ENCODE data around the gene ARHGEF19. TPM values are rescaled to one million over a fixed set of nuclear protein-coding genes. Genes with fewer than 3 reads are reported as not detected.

Gene ARHGEF19
- total and polyA plus RNA-seq, 2 experiments from 2014 or later: 8.6 to 14.2 TPM

DNA sequence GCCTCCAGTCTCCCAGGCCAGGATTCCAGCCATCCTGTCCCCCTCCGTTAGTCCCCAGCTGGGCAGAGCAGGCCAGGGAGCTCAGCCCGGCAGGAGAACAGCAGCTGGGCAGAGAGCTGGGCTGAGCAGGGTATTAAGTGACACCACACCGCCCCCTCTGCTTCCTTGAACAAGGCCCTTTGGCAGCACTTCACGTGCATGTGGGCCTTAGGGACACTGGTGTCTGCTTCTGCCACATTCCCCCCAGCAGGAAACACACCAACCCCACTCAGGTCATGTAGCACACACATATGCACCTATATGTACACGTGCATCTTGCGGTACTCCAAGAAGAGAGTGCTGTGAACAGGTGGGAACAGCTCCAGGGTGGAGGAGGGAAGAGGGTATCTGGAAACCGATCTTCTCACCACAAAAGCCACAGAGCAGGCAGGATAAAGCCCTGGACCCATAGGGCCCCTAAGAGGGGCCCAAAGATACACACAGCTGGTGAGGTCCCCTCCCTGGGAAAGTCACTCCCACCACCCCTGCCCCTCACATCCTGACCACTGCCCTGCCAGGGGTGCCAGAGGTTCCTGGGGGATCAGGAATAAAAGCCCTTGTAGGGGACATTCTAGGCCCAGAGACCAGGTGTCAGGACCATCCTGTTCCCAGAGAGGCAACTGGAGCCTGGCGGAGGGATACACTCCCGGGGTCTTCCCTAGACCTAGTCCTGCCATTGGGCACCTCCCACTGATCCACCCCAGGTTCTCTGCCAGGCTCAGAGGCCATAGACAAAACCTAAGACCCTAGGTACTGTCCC, 61.1 kb downstream of the ARHGEF19 start:
- Histone ChIP-seq H3K27ac (no peak overlapping the region), H3K27me3 (replicated peaks; ENCODE audit: insufficient read depth) (no peaks in the 10 kb centered on the region), H3K79me2 (ENCODE audit: insufficient read depth) (peaks cover 76% of the 10 kb centered on the region), H3K9me2 (ENCODE audit: insufficient read depth) (no peaks in the 10 kb centered on the region), H2AFZ (no peak overlapping the region), H3K4me2 (ENCODE audit: unreplicated experiment) (peak overlapping the region; percentile 32), H3K9me3 (ENCODE audit: low read depth) (no peaks in the 10 kb centered on the region), H3F3A (ENCODE audit: insufficient read depth) (peaks cover 22% of the 10 kb centered on the region), H3K36me3 (ENCODE audit: low read depth) (peaks cover 24% of the 10 kb centered on the region; the same call in 1 of the 2 replicates), H4K20me1 (ENCODE audit: insufficient read depth) (no peaks in the 10 kb centered on the region), H3K4me1 (ENCODE audit: insufficient read depth) (peaks cover 54% of the 10 kb centered on the region), H3K4me3 (no peak overlapping the region), H3K9ac (peak overlapping the region; percentile 21; the same call in 1 of the 2 replicates)
- WGBS, 2 experiments (ENCODE audit: low coverage in 1 of 2, low lambda C conversion rate in 2 of 2, missing lambda C conversion rate in 2 of 2): 76 to 84% methylated on average over 9 of the region's 9 CpGs
- DNase-seq: peak; percentile 46
- in situ Hi-C loops (cut with MboI): no loop called here
- TF ChIP-seq EZH2 (IDR thresholded peaks at IDR 0.05; ENCODE audit: insufficient read depth, poor library complexity, severe bottlenecking) (no peak), EZH2phosphoT487 (IDR thresholded peaks at IDR 0.05; ENCODE audit: insufficient read depth, low read depth) (no peak)

DNA sequence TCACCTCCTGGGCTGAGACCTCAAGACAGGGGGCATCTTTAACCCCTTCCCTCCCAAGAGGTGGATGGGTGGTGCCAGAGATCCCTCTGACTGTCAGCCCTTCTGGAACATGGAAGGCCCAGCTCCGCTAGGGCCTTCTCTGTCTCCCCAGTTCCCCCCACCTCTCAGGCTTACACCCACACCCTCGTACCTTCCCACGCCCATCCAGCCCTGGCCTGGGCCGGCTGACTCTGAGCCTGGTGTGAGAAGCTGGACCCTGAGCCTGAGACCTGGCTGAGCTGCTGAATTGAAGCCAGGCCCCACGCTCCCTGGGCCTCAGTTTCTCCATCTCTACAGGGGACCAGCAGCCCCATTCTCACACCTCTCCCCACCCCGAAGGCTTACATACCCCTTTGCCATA, 61.9 kb downstream of the ARHGEF19 start:
- Histone ChIP-seq H3K27ac (no peak overlapping the region), H2AFZ (no peak overlapping the region)
- in situ Hi-C loops (cut with MboI): no loop called here

DNA sequence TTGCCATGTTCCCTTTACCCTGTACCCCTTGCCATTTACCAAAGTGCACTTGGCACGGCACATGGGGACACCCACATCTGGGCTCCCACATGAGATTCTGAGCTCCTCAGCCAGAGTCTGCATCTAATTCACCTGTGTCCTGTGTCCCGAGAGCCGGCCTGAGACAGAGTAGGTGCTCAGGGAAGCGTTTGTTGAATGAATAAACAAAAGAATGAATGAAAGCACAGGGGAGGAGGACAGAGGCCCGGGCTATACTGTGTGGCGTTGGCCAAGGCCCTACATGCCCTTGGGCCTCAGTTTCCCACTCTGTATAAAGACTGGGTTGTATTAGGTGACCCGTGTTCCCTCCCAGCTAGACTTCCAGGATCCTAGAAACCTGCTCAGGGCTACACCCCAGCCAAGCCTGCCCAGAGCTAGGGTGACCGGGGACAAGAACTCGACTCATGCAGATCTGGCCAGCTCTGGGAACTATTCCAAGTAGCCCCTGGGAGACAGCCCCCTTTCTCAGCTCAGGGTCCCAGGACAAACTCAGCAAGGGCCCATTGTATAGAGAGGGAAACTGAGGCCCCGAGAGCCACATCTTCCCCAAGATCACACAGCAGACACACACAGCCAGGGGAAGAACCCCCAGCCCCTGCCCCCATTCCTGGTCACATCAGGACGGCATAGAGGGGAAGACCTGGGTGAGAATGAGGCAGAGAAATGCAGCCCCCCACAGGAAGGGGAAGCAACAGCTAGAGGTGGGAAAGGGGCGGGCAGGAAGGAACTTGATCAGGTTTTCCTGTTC, 62.6 kb downstream of the ARHGEF19 start:
- H3K9me2 ChIP-seq (ENCODE audit: insufficient read depth): no peaks in the 10 kb centered on the region

More for the DNA sequence above, 61.9 kb downstream of the ARHGEF19 start:
- peaks cover 24% of the 10 kb centered on the region; the same call in 1 of the 2 replicates for H3K36me3 ChIP-seq (ENCODE audit: low read depth)
- H3K27me3 ChIP-seq (replicated peaks; ENCODE audit: insufficient read depth): no peaks in the 10 kb centered on the region
- no peaks in the 10 kb centered on the region for H4K20me1 ChIP-seq (ENCODE audit: insufficient read depth)
- no peak for DNase-seq
- no peak overlapping the region for H3K4me3 ChIP-seq
- H3F3A ChIP-seq (ENCODE audit: insufficient read depth): peaks cover 23% of the 10 kb centered on the region
- WGBS, 2 experiments (ENCODE audit: low coverage in 1 of 2, low lambda C conversion rate in 2 of 2, missing lambda C conversion rate in 2 of 2): 83 to 86% methylated on average over 6 of the region's 6 CpGs
- H3K9me2 ChIP-seq (ENCODE audit: insufficient read depth): no peaks in the 10 kb centered on the region
- no peak overlapping the region for H3K4me2 ChIP-seq (ENCODE audit: unreplicated experiment)
- no peaks in the 10 kb centered on the region for H3K9me3 ChIP-seq (ENCODE audit: low read depth)
- H3K79me2 ChIP-seq (ENCODE audit: insufficient read depth): peaks cover 76% of the 10 kb centered on the region
- no peak overlapping the region for H3K9ac ChIP-seq
- TF ChIP-seq EZH2phosphoT487 (IDR thresholded peaks at IDR 0.05; ENCODE audit: insufficient read depth, low read depth) (no peak), EZH2 (IDR thresholded peaks at IDR 0.05; ENCODE audit: insufficient read depth, poor library complexity, severe bottlenecking) (no peak)
- H3K4me1 ChIP-seq (ENCODE audit: insufficient read depth): peaks cover 57% of the 10 kb centered on the region

DNA sequence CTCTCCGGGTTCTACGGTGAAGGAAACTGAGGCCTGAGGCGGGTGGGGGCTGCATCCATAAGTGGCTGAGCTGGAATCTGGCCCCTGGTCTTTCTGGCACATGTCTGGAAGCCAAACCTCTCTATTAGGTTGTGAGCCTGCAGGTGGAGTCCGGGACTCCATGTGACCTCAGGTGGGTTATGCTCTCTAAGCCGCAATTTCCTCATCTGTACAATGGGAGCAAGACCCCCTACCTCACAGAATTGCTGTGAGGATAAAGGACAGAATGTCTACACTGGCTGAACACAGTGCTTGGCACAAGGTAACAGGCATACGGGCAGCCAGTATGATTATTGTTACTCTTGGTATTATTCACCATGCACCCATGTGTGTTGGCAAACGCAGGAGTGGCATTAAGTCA, 63.3 kb downstream of the ARHGEF19 start:
- 95 to 96% methylated on average over 7 of the region's 7 CpGs for WGBS, 2 experiments (ENCODE audit: low coverage in 1 of 2, low lambda C conversion rate in 2 of 2, missing lambda C conversion rate in 2 of 2)
- in situ Hi-C loops (cut with MboI): no loop called here
- peaks cover 78% of the 10 kb centered on the region for H3K79me2 ChIP-seq (ENCODE audit: insufficient read depth)
- no peaks in the 10 kb centered on the region for H3K9me3 ChIP-seq (ENCODE audit: low read depth)
- DNase-seq: no peak
- H3K4me2 ChIP-seq (ENCODE audit: unreplicated experiment): no peak overlapping the region
- H3K27ac ChIP-seq: no peak overlapping the region
- H3K9ac ChIP-seq: no peak overlapping the region
- peaks cover 68% of the 10 kb centered on the region for H3K4me1 ChIP-seq (ENCODE audit: insufficient read depth)
- H4K20me1 ChIP-seq (ENCODE audit: insufficient read depth): no peaks in the 10 kb centered on the region
- no peaks in the 10 kb centered on the region for H3K27me3 ChIP-seq (replicated peaks; ENCODE audit: insufficient read depth)
- H3K9me2 ChIP-seq (ENCODE audit: insufficient read depth): no peaks in the 10 kb centered on the region
- H3K36me3 ChIP-seq (ENCODE audit: low read depth): peaks cover 24% of the 10 kb centered on the region; the same call in 1 of the 2 replicates
- H2AFZ ChIP-seq: no peak overlapping the region
- H3F3A ChIP-seq (ENCODE audit: insufficient read depth): peaks cover 23% of the 10 kb centered on the region
- H3K4me3 ChIP-seq: no peak overlapping the region
- TF ChIP-seq EZH2phosphoT487 (IDR thresholded peaks at IDR 0.05; ENCODE audit: insufficient read depth, low read depth) (no peak), EZH2 (IDR thresholded peaks at IDR 0.05; ENCODE audit: insufficient read depth, poor library complexity, severe bottlenecking) (no peak)

More for the DNA sequence above, 62.6 kb downstream of the ARHGEF19 start:
- DNase-seq: no peak
- H3K9me3 ChIP-seq (ENCODE audit: low read depth): no peaks in the 10 kb centered on the region
- WGBS, 2 experiments (ENCODE audit: low coverage in 1 of 2, low lambda C conversion rate in 2 of 2, missing lambda C conversion rate in 2 of 2): 89 to 91% methylated on average over 12 of the region's 12 CpGs
- no peak overlapping the region for H3K4me3 ChIP-seq
- no peak overlapping the region for H2AFZ ChIP-seq
- H3K36me3 ChIP-seq (ENCODE audit: low read depth): peaks cover 24% of the 10 kb centered on the region; the same call in 1 of the 2 replicates
- H3F3A ChIP-seq (ENCODE audit: insufficient read depth): peaks cover 23% of the 10 kb centered on the region
- no peak overlapping the region for H3K9ac ChIP-seq
- H3K4me1 ChIP-seq (ENCODE audit: insufficient read depth): peaks cover 64% of the 10 kb centered on the region
- in situ Hi-C loops (cut with MboI): no loop called here
- no peaks in the 10 kb centered on the region for H3K27me3 ChIP-seq (replicated peaks; ENCODE audit: insufficient read depth)
- peaks cover 76% of the 10 kb centered on the region for H3K79me2 ChIP-seq (ENCODE audit: insufficient read depth)
- H3K27ac ChIP-seq: no peak overlapping the region
- TF ChIP-seq EZH2phosphoT487 (IDR thresholded peaks at IDR 0.05; ENCODE audit: insufficient read depth, low read depth) (no peak), EZH2 (IDR thresholded peaks at IDR 0.05; ENCODE audit: insufficient read depth, poor library complexity, severe bottlenecking) (no peak)
- H3K4me2 ChIP-seq (ENCODE audit: unreplicated experiment): no peak overlapping the region
- H4K20me1 ChIP-seq (ENCODE audit: insufficient read depth): no peaks in the 10 kb centered on the region

Measured in GM23248 (cell line).